HG03521 (cell line): ENCODE results near the gene ATXN7L1.
A peak's percentile ranks its signal among the peaks of the same experiment; 100 is the strongest.

Source experiments
- ATAC-seq: cut with Tn5 transposase; IDR thresholded peaks from one replicate; pipeline ENCODE4 v1.9.1; 2021; ENCODE audit warnings: mild to moderate bottlenecking, moderate library complexity; ENCODE audit not compliant: unreplicated experiment

ATXN7L1 gene

GRCh38 chr7:105594034-105594433 lies 282.4 kb downstream of the ATXN7L1 start:
- ATAC-seq = no peak

- no peak for ATAC-seq
Observed at GRCh38 chr7:105591522-105591921, 284.9 kb downstream of the ATXN7L1 start.

- no peak for ATAC-seq
Observed at GRCh38 chr7:105590793-105591192, 285.6 kb downstream of the ATXN7L1 start.

GRCh38 chr7:105589356-105590077 lies 286.9 kb downstream of the ATXN7L1 start:
- peak; percentile 60 for ATAC-seq

- ATAC-seq = no peak
Observed at GRCh38 chr7:105587909-105588635, 288.3 kb downstream of the ATXN7L1 start.

- ATAC-seq = no peak
Observed at GRCh38 chr7:105585850-105586500, 290.4 kb downstream of the ATXN7L1 start.

GRCh38 chr7:105584165-105584564 lies 292.2 kb downstream of the ATXN7L1 start:
- ATAC-seq = no peak

- no peak for ATAC-seq
Observed at GRCh38 chr7:105583061-105583460, 293.3 kb downstream of the ATXN7L1 start.

GRCh38 chr7:105581066-105581811 lies 295.2 kb downstream of the ATXN7L1 start, which contains the start of gene EFCAB10:
Gene EFCAB10 (minus strand): TSS chr7:105581493. CDS start chr7:105581463, 30 bp downstream.
- ATAC-seq = peak; percentile 58

- ATAC-seq = no peak
Observed at GRCh38 chr7:105580022-105580740, 296.2 kb downstream of the ATXN7L1 start.

GRCh38 chr7:105578496-105578895 lies 297.9 kb downstream of the ATXN7L1 start:
- ATAC-seq = no peak

- ATAC-seq = no peak
Observed at GRCh38 chr7:105577251-105577650, 299.1 kb downstream of the ATXN7L1 start.

GRCh38 chr7:105571891-105572290 lies 304.5 kb downstream of the ATXN7L1 start:
- ATAC-seq = no peak

GRCh38 chr7:105567821-105568220 lies 308.6 kb downstream of the ATXN7L1 start:
- ATAC-seq = no peak

- ATAC-seq = no peak
Observed at GRCh38 chr7:105567024-105567423, 309.4 kb downstream of the ATXN7L1 start.

GRCh38 chr7:105565190-105565589 lies 311.2 kb downstream of the ATXN7L1 start:
- ATAC-seq = no peak

GRCh38 chr7:105559926-105560325 lies 316.5 kb downstream of the ATXN7L1 start:
- no peak for ATAC-seq
